Hematopoietic multipotent progenitor cell (in vitro differentiated cells): ENCODE measurements around the gene ITM2C. TPM values are rescaled to one million over a fixed set of nuclear protein-coding genes. Genes with fewer than 3 reads are reported as not detected.
A peak's percentile ranks its signal among the peaks of the same experiment; 100 is the strongest.

ENCODE experiments used
- DNase-seq, 3 donors: peaks; one replicate each; pipeline ENCODE4 v3.0.0-alpha.2; 2011 to 2015; ENCODE audit warnings: low read depth in 2 of 3, low spot score in 2 of 3
- total RNA-seq: library from RNA; depleted of rRNA; stranded (reverse); fragments of >200 nt; gene quantifications from one replicate; pipeline ENCODE4 v1.2.3, GENCODE V29; 2012

Gene ITM2C
- total RNA-seq, 1 donor = 318 TPM

- no peak for DNase-seq
Measured at GRCh38 chr2:230922951-230923717, 58.4 kb downstream of the ITM2C start.

DNA sequence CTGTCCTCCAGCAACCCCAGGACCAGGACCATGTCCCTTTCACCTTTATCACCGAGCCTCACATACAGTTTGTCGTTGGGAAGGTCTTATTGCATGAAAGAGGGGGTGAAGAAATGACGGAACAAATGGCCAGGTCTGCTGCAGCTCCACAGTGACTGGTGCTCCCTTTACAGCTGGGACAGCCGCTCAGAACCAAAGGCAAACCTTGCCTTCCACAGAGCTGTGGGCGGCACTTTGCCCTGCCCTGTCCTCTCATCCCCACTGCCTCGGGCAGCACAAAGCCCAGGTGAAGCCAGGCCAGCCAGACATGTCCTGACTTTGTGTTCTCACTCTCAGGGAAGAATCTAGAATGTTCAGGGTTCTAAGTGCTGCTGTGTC, 59.3 kb downstream of the ITM2C start:
- DNase-seq = no peak

DNA sequence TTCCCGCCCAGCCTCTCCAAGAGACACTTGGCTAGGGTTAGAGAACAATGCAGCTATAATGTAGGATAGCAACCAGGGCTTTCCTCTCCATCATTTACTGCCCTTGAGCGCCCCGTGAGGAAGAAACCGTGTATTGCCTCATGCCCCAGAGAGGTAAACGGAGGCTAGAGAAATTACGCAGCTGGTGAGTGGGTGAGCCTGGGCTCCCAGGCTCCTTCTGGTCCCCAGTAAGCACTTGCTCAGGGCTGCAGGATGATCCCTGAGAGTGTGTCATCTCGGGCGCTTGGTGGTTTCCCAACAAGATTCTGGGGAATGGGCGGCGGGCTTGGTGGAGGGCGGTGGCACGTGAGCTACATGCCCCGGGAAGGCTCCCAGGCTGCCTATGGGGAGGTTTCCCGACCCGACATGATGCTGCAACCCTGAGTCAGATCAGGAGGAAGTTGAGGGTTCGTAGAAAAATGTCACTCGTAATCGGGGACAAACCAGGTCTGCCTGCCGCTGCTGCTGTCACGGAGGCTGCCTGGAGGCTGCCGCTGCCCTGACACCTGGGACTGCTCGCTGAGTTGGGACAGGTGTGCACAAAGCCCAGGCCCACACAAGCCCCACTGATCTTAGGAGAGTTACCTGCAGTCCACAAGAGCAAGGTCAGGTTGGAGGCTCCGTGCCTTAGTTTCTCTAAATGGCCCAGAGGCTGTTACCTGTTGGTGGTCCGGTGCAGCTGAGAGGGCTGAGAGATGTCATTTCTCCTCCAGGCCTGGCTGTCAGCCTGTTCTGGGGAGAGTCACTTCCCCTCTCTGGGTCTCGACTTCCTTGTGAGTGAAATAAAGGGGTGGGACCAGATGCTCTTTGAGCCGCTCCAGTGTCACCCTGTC, 60.0 kb downstream of the ITM2C start, which contains the start of gene GPR55:
Gene GPR55, minus strand, starts transcription at position 773 of the 872 bp plus-strand sequence. CDS start 14,280 bp downstream, outside the sequence.
- DNase-seq = peak; percentile 19 to 61 (median 26)

- DNase-seq = no peak
Measured at GRCh38 chr2:230925443-230925878, 60.7 kb downstream of the ITM2C start.

GRCh38 chr2:230925879-230926765, 61.4 kb downstream of the ITM2C start:
- no peak for DNase-seq

DNA sequence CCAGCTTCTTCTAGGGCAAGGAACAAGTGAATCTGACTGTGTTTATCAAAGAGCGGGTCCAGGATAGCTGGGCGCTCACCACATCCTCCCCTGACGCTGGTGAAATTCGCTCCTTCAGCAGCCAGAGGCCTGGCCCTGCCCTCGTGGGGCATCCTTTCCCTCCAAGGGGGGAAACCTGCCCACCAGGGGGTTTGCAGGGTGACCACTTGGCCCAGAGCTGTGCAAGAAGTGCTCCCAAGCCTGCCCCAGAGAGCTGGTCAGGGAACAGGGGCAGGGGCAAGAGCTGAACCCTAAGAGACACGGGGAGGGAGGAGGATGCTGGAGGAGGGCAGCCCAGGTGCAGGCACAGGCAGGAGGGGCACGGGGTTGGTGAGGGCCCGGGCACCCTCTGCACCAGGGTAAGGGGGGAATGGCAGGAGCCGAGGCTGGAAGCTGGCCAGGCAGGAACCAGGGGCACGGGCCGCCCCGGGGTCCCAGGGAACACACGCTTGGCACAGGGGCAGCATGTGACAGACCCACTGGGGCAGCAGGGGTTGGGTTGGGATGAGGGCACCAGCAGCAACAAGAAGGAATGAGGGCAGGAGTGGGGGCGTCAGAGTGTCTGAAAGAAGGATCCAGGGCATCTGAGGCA, 63.1 kb downstream of the ITM2C start:
- no peak for DNase-seq

Other genes starting within 250 kb of the ITM2C start
- 31.0 TPM for gene CAB39, start 152.1 kb upstream of the ITM2C start, total RNA-seq
- 0.81 TPM for gene GPR55, start 60.3 kb downstream of the ITM2C start, total RNA-seq
- not detected for gene SPATA3, start 131.2 kb downstream of the ITM2C start, total RNA-seq
- not detected for gene C2orf72, start 172.6 kb downstream of the ITM2C start, total RNA-seq
- gene PSMD1, start 191.9 kb downstream of the ITM2C start, total RNA-seq = 61.1 TPM